ENCODE measurements around the gene LEPR.

DNA sequence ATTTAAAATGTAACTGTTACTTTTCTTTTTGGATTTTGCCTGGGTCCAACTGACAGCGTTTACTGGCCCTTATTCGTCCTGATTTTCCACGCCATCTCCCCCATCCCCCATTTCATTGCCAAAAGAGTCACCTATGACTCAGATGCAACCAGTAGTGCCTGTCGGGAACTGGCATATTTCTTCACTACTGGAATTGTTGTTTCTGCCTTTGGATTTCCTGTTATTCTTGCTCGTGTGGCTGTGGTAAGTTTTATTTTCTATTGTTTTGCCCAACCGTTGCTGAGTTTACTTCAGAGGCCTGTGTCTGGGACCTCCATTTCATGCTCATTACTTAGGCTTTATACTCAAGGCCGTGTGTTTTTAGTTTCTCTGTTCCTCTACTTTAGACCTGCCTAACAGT lies 9.3 kb downstream of the LEPR start:
- TF ChIP-seq, protein P1, sequence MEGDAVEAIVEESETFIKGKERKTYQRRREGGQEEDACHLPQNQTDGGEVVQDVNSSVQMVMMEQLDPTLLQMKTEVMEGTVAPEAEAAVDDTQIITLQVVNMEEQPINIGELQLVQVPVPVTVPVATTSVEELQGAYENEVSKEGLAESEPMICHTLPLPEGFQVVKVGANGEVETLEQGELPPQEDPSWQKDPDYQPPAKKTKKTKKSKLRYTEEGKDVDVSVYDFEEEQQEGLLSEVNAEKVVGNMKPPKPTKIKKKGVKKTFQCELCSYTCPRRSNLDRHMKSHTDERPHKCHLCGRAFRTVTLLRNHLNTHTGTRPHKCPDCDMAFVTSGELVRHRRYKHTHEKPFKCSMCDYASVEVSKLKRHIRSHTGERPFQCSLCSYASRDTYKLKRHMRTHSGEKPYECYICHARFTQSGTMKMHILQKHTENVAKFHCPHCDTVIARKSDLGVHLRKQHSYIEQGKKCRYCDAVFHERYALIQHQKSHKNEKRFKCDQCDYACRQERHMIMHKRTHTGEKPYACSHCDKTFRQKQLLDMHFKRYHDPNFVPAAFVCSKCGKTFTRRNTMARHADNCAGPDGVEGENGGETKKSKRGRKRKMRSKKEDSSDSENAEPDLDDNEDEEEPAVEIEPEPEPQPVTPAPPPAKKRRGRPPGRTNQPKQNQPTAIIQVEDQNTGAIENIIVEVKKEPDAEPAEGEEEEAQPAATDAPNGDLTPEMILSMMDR (IDR thresholded peaks at IDR 0.05), result no peak
- TF ChIP-seq POLR2A (IDR thresholded peaks at IDR 0.05) (no peak), EP300 (IDR thresholded peaks at IDR 0.05) (peak in 1 of 2 donors; percentile 73)

Data from tibial nerve (tissue), 4 donors.